NCI-H2171 (cell line): ENCODE data around the gene ASCC2.

Experiments used
- DNase-seq: peaks from one replicate; lab custom pipeline; 2025; lab: John Stamatoyannopoulos, UW

The ASCC2 gene

DNA sequence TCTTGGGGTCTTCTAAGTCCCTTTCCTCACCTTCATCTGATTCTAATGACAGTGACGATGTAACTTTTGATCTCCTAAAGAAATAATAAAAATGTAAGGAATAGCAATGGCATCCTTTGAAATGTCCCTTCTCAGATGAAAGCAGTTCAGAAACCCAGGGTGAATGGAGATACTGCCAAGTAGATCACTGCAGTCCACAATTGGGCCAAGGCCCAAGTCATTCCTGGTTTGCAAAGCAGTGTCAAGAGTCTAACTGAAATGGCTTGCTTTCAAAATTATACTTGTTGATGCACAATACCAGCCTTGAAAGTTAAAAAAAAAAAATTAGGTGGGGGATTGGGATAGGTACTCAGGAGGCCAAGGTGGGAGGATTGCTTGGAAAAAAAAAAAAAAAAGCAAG is 20.4 kb downstream of the ASCC2 start:
- no peak for DNase-seq

DNA sequence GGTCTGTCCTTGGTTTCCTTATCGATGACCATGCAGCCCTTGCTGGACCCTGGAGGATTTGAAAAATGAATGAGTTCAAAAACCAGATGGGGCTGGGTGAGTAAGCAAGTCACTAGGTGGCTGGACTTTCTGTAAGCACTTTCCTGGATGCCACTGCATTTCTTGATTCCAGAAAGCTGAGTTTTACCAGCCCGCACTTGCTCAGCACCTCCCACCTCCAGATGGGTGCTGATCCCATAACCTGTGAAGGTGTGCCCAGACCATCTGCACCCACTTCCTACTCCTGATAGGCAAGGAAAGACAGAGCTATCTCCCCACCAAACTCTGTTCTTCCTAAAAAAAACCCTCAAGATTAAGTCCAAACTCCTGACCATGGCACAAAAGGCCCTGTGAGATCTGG is 21.1 kb downstream of the ASCC2 start:
- peak; percentile 61 for DNase-seq

- peak; percentile 71 for DNase-seq
Measured at GRCh38 chr22:29816539-29816938, 21.5 kb downstream of the ASCC2 start.

GRCh38 chr22:29816128-29816527 is 21.9 kb downstream of the ASCC2 start:
- peak; percentile 48 for DNase-seq

- DNase-seq: no peak
Measured at GRCh38 chr22:29815580-29815979, 22.5 kb downstream of the ASCC2 start.

- DNase-seq: no peak
Measured at GRCh38 chr22:29814003-29814402, 24.1 kb downstream of the ASCC2 start.

DNA sequence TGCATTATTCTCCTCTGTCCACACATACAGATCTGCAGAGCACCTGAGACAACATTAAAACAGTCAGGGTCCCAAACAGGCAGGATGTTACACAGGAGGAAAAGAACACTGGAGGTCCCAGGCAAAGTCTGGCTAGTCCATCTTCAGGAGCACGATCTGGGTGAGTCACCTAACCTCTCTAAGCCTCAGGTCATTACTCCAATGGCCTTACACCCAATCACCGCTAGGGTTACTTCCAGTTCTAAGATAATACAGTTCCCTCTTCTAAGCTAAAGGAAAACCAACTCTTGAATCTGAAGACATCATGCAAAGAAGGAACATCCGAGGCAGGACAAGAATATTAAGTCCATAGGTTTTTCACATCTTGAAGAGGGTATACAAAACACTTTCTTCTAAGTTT is 24.5 kb downstream of the ASCC2 start:
- no peak for DNase-seq

GRCh38 chr22:29813126-29813525 is 24.9 kb downstream of the ASCC2 start:
- DNase-seq: no peak

GRCh38 chr22:29811377-29811776 is 26.7 kb downstream of the ASCC2 start:
- no peak for DNase-seq

DNA sequence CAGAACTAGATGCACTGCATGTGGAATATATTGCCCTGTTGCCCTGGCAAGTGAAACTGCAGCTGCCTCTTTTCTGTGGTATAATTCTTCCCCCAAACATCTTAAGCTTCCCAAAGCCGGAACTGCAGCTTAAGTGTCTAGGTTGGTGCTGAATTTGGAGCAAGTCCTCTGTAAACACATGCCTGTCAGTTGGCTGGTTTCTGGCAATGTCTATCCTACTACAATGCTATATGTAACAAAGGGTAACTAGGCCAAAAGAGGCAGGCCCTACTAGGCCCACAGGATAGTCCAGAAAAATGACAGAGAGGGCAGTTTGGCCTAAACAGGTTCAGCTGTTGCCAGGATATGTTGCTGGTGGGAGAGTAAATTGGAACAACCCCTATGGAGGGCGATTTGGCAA is 27.9 kb downstream of the ASCC2 start:
- no peak for DNase-seq

- DNase-seq: no peak
Measured at GRCh38 chr22:29806196-29806595, 31.9 kb downstream of the ASCC2 start.

DNA sequence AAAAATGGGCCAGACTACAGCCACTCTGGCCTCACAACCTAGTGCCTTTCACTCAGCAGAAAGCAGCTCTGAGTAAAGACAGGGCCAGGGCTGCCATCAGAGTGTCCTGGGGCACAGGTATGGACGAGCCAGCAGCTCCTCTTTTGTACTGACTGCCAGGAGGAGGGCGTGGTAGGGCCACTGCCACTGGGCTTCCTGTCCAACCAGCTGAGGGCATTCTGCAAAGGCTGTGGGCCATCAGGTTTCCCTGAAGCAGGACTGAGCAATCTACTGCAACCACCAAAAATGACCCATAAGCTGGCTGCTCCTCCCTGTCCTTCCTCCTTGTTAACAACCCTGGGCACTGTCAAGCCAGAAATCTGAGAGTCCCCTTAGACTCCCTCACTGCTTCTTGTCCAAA is 33.1 kb downstream of the ASCC2 start:
- no peak for DNase-seq

GRCh38 chr22:29803190-29803589 is 34.9 kb downstream of the ASCC2 start:
- no peak for DNase-seq

- no peak for DNase-seq
Measured at GRCh38 chr22:29801796-29802195, 36.3 kb downstream of the ASCC2 start.

DNA sequence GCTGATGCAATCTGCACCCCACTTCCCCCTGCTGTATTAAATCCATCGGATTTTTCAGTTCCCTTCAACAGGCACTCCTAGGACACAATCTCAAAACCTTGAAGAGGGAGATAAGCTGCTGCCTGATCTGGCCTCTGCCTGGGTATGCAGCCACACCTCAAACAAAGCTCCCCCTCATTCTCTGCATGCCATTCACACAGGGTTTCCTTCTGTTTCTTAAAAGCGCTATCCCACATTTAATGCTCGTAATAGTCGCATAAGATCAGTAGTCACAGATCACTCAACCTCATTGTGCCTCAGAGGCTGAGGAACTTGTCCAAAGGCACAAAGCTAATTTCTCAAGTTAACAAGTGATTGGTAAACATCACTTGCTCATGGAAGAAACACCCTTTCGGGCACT is 36.9 kb downstream of the ASCC2 start:
- DNase-seq: no peak

DNA sequence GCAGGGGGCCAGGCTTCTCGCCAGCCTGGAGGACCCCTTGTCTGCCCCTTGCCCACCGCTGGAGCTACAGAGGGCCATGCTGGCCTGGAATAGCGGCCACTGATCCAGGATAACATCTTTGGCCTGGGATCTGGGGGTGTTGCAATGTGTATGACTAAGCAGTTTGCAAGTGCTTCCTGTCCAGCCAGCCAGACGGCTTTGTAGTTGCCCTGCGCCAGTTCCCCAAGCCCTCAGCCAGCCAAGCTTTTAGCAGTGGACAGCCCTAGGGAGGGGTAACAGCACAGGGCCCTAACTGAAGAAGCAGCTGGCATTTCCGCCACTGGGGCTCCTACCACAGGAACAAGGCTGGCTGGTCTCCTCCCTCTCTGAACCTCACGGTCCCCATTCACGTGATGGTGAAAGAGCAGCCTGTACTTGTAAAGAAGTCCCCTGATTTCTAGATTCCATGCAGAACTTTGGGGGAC is 38.8 kb downstream of the ASCC2 start:
- no peak for DNase-seq

DNA sequence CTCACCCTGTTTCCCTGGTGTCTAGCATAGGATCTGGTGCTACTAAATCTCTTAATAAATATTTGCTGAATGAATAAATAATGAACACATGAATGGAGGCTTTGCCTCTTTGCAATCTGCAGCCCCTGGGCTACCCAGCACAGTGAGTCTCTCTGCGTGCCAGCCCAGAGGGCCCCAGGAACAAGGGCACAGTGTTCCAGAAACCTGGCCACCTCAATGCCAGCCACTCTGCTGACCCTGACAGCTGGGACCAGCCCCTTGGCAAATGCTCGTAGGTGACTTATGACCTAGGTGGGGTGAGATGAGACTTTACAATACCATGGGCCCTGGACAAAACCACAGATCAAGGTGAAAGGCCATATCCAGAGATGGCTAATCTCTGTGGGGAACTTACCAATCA is 39.3 kb downstream of the ASCC2 start:
- DNase-seq: no peak

DNA sequence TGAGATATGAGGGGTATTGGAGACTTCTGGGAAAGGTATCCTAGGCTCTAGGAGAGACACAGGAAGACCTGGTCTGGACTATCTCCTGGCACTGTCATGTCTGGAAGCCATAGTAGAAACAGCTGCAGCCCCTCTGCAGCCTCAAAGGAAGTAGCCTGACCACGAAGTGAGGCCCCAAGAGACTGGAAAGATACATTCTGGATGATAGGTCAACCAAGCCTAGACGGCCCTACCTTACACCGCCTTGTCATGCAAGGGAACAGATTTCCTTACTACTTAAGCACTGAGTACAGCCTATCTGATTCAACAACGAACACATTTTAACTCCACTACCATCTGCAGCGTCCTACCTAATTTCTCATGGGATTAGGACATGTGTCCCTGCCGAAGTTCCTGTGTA is 39.8 kb downstream of the ASCC2 start:
- DNase-seq: no peak

DNA sequence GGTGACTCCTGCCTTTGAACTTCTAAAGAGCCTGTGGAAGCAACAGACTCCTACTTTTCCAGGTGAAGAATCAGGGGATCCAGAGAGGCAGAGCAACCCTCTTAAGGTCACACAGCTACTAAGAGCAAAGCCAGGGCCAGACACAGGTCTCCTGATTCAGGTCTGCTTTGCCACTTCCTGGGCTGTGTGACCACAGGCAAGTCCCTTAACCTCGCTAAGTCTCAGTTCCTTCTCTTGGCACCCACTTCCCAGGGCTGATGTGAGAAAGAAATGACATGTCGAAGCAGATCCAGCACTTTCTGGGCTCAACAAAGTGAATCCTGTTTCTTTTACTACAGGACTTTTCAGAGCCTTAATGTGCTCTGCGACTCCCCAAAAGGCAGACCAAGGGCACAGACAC is 40.7 kb downstream of the ASCC2 start:
- no peak for DNase-seq

DNA sequence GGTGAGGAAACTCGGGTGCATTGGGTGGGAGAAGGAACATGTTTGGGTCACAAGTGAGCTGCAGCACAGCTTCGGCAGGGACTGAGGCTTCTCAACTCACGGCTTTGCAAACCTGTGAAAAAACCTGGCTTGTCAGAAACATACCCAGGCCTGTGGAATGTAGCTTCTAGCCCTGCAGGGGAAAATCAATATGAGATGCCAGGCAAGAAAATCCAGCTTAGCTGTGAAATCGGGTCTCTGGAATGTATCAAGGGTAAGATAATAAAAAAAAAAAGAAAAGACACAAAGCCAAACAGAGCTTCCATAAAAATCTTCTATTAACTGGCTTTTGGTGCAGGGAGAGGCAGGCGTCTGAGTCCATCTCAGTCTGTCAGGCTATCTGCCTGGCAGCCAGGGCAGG is 42.4 kb downstream of the ASCC2 start:
- DNase-seq: no peak

DNA sequence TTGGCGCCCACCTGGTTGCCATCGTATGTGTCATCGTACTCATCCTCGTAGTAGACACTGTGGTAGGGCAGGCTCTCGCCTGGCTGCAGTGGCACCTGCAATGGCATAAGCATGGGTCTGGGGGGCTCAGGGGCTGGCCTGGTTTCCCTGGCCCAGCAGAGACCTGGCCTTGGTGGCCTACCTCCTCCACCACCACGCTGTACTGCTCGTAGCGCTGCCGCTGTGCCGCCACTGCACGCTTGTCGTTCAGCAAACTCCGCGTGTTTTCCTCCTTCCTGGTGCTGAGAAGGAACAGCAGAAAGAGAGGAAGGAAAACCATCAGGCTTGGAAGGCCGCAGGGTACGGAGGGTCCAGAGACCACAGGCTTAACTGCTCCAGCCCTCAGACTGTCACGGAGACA is 44.7 kb downstream of the ASCC2 start:
- no peak for DNase-seq

- DNase-seq: no peak
Measured at GRCh38 chr22:29790061-29790460, 48.0 kb downstream of the ASCC2 start.

DNA sequence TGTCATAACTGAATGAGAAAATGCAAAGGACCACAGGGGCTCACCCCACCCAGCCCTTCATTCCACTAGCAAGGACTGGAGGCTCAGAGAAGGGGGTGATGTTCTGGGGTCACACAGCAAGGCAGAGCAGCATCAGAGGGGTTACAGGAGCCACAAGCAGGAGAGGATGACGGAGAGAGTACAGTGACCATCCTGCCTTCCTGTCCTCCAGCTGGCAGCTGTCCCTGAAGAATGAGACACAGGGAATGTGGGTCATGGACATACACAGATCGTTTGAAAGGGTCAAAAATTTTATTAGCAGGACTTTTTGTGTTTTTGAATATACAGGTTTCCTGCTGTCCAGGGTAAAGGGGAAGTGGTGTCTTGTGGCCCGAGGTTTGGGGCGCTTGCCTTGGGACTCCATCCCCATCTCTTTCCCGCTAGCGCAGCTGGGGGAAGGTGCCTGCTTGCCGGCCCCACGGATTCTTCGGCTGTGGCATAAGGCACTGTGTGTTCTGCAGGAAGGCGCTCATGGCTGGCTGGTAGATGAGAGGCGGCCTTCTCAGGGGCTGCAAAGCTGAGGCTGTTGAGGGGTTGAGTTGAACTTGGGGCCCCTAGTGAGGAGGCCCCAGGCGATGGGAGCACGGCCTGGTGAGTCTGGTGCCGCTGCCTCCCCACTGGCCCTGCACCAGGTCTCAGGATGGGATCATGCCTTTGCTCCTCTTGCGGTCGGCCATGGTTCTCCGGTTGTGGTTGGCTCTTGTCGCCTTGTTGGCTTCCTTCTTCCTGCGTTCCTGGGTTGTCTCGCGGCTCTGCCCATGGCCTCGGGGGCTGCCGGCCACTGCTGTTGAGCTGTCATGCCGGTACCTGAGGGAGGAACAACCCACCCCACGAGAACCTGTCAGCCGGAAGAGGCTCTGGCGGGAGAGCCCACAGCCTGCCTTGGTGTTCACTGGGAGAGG is 49.5 kb downstream of the ASCC2 start:
- no peak for DNase-seq

DNA sequence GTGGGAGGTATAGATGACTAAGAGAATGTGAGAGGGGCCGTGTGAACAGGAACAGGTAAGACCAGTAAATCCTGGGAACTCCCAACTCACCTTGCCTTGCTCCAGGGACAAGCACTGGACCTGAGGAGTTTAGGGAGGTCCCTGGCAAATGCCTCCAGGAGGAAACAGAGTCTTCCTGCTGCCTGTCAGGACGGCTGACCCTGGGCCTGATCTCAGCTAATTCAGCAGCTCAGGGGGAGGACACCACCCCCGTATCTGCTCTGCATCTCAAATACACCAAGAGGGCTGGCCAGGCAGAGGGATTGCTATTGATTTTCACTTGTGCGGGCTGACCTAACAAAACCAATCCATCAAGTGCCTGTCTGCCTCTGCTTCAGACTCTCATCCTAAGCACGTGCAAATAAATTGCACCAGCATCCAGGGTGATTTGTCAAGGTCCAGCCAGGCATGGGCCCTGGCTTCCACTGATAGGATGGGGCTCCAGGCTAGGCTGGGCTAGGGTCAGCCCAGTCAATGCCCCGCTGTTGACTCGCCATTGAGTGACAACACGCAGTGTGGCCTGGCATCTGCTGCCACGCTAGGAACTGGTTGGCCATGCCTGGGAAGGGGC is 50.6 kb downstream of the ASCC2 start:
- DNase-seq: no peak
